Fibroblast of lung (primary cell): Measurements from ENCODE around the gene TBK1. TPM values are rescaled to one million over a fixed set of nuclear protein-coding genes. Genes with fewer than 3 reads are reported as not detected.

ENCODE experiments used
- DNase-seq, 2 donors: peaks; one replicate each; pipeline versions ENCODE4 v3.0.0 to v3.0.0-alpha.2; 2010; ENCODE audit warnings: low read depth in 2 of 2
- H2AFZ ChIP-seq: 2 replicates; pipeline ENCODE4 v1.5.1; 2012; ENCODE audit warnings: low read length, control low read depth, inconsistent platforms
- H3K27ac ChIP-seq: 2 replicates; pipeline ENCODE4 v1.5.1; 2011; ENCODE audit warnings: low read length, control low read depth; ENCODE audit not compliant: insufficient read depth
- H3K27me3 ChIP-seq: 2 replicates; pipeline ENCODE4 v1.5.1; 2011; ENCODE audit warnings: mild to moderate bottlenecking, low read length; ENCODE audit not compliant: control insufficient read depth, insufficient read depth
- H3K36me3 ChIP-seq: 2 replicates; pipeline ENCODE4 v1.5.1; 2011; ENCODE audit warnings: low read length; ENCODE audit not compliant: control insufficient read depth, insufficient read depth
- H3K4me1 ChIP-seq: 2 replicates; pipeline ENCODE4 v1.5.1; 2011; ENCODE audit warnings: low read length; ENCODE audit not compliant: control insufficient read depth, insufficient read depth; ENCODE audit errors: extremely low read depth
- H3K4me2 ChIP-seq: 2 replicates; pipeline ENCODE4 v1.5.1; 2011; ENCODE audit warnings: low read length, control low read depth; ENCODE audit not compliant: insufficient read depth; ENCODE audit errors: extremely low read depth
- H3K4me3 ChIP-seq, 4 experiments: fragments of 200-600 bp in 1 of 4; sonication (generic) in 1 of 4; replicated peaks in 1 of 4; 2 replicates each; pipeline ENCODE4 v1.5.1; 2011 to 2016; ENCODE audit warnings: low read length in 4 of 4, low read depth in 3 of 4, mild to moderate bottlenecking in 3 of 4, control low read depth in 2 of 4, inconsistent platforms in 1 of 4, mixed read lengths in 1 of 4; ENCODE audit not compliant: insufficient read depth in 1 of 4; ENCODE audit errors: control extremely low read depth in 1 of 4
- H3K79me2 ChIP-seq: 2 replicates; pipeline ENCODE4 v1.5.1; 2012; ENCODE audit warnings: mild to moderate bottlenecking, low read length, inconsistent platforms; ENCODE audit not compliant: control insufficient read depth, insufficient read depth
- H3K9ac ChIP-seq: 2 replicates; pipeline ENCODE4 v1.5.1; 2011; ENCODE audit warnings: mild to moderate bottlenecking, low read length, control low read depth; ENCODE audit not compliant: insufficient read depth
- H3K9me3 ChIP-seq: 2 replicates; pipeline ENCODE4 v1.5.1; 2012; ENCODE audit warnings: low read depth, low read length; ENCODE audit not compliant: control insufficient read depth, insufficient read depth
- H4K20me1 ChIP-seq: 2 replicates; pipeline ENCODE4 v1.5.1; 2011; ENCODE audit warnings: low read length; ENCODE audit not compliant: control insufficient read depth, insufficient read depth; ENCODE audit errors: extremely low read depth
- CTCF ChIP-seq, 2 donors: IDR thresholded peaks in 1 of 2; conservative IDR thresholded peaks in 1 of 2; 1 replicate in 1 of 2; 2 replicates in 1 of 2; pipeline ENCODE4 v1.5.1; 2011 to 2012; ENCODE audit warnings: low read length in 2 of 2, control low read depth in 1 of 2, inconsistent platforms in 1 of 2, low read depth in 1 of 2, mild to moderate bottlenecking in 1 of 2
- EZH2 ChIP-seq: IDR thresholded peaks from 2 replicates; pipeline ENCODE4 v1.5.1; 2012; ENCODE audit warnings: low read length, control low read depth, mild to moderate bottlenecking; ENCODE audit errors: missing control alignments
- polyA plus RNA-seq, 2 donors: library from polyadenylated mRNA; depleted of rRNA in 1 of 2; stranded (reverse) in 1 of 2; unstranded in 1 of 2; fragments of >200 nt; gene quantifications; 2 replicates each; pipeline ENCODE4 v1.2.1, GENCODE V29; 2011 to 2012; ENCODE audit warnings: missing spikeins in 1 of 2
- total RNA-seq: library from RNA; depleted of rRNA; stranded (reverse); fragments of >200 nt; gene quantifications from 2 replicates; pipeline ENCODE4 v1.2.1, GENCODE V29; 2014

The TBK1 gene
- total and polyA plus RNA-seq, 2 donors (not counting 1 experiment from before 2014, with no cell fraction given) = 26.5 to 42.9 TPM

- peaks cover 4% of the 10 kb centered on the region for H3K4me1 ChIP-seq
- H3K27me3 ChIP-seq = no peaks in the 10 kb centered on the region
- H3K36me3 ChIP-seq = no peaks in the 10 kb centered on the region
- TF ChIP-seq CTCF (conservative IDR thresholded peaks at IDR 0.05 in 1 of 2, IDR thresholded peaks at IDR 0.05 in 1 of 2; ENCODE audit: low read depth in 1 of 2, low read length in 2 of 2) (no peak), EZH2 (no peak)
- H3K79me2 ChIP-seq = peaks cover 41% of the 10 kb centered on the region
- peak overlapping the region; percentile 61 to 98 (median 92) for H3K4me3 ChIP-seq
- peak overlapping the region; percentile 60 for H2AFZ ChIP-seq
- DNase-seq = peak; percentile 88 to 91
- peak overlapping the region; percentile 67 for H3K4me2 ChIP-seq
- no peaks in the 10 kb centered on the region for H4K20me1 ChIP-seq
- peak overlapping the region; percentile 99 for H3K27ac ChIP-seq
- peak overlapping the region; percentile 98 for H3K9ac ChIP-seq
- H3K9me3 ChIP-seq = no peaks in the 10 kb centered on the region
Observed at GRCh38 chr12:64404470-64405256, 47.3 kb upstream of the TBK1 start.

GRCh38 chr12:64407342-64408223 is 44.3 kb upstream of the TBK1 start:
- Histone ChIP-seq H4K20me1 (no peaks in the 10 kb centered on the region), H3K9me3 (no peaks in the 10 kb centered on the region), H3K9ac (no peak overlapping the region), H3K4me1 (peaks cover 6% of the 10 kb centered on the region), H3K36me3 (peaks cover 2% of the 10 kb centered on the region), H2AFZ (no peak overlapping the region), H3K79me2 (peaks cover 43% of the 10 kb centered on the region), H3K4me2 (no peak overlapping the region), H3K27me3 (no peaks in the 10 kb centered on the region), H3K27ac (no peak overlapping the region), H3K4me3 (peak overlapping the region in 1 of 4 experiments; percentile 7)
- no peak for DNase-seq
- no peak for TF ChIP-seq EZH2
- TF ChIP-seq CTCF (conservative IDR thresholded peaks at IDR 0.05 in 1 of 2, IDR thresholded peaks at IDR 0.05 in 1 of 2; ENCODE audit: low read depth in 1 of 2, low read length in 2 of 2) = no peak

- Histone ChIP-seq H3K27ac (no peak overlapping the region), H3K27me3 (no peaks in the 10 kb centered on the region), H2AFZ (no peak overlapping the region), H3K79me2 (peaks cover 32% of the 10 kb centered on the region), H3K9ac (no peak overlapping the region), H3K36me3 (peaks cover 14% of the 10 kb centered on the region), H4K20me1 (no peaks in the 10 kb centered on the region), H3K4me2 (no peak overlapping the region), H3K4me1 (peaks cover 6% of the 10 kb centered on the region), H3K9me3 (no peaks in the 10 kb centered on the region), H3K4me3 (no peak overlapping the region)
- TF ChIP-seq EZH2 (no peak), CTCF (conservative IDR thresholded peaks at IDR 0.05 in 1 of 2, IDR thresholded peaks at IDR 0.05 in 1 of 2; ENCODE audit: low read depth in 1 of 2, low read length in 2 of 2) (no peak)
- DNase-seq = no peak
Observed at GRCh38 chr12:64411427-64411826, 40.5 kb upstream of the TBK1 start.
